Sigmoid colon (tissue), 7 donors: ENCODE results near the gene MTUS2. TPM values are rescaled to one million over a fixed set of nuclear protein-coding genes. Genes with fewer than 3 reads are reported as not detected.

Experiments
- DNase-seq: peaks from one replicate; pipeline ENCODE4 v3.0.0-alpha.2; 2019
- H3K27ac ChIP-seq, 4 donors: fragments of 200-600 bp; sonication (generic); one replicate each; pipeline ENCODE4 v1.5.1; 2016 to 2019; ENCODE audit warnings: mild to moderate bottlenecking in 1 of 4
- H3K27me3 ChIP-seq, 3 donors: fragments of 200-600 bp; sonication (generic); one replicate each; pipeline ENCODE4 v1.5.1; 2019; ENCODE audit warnings: mild to moderate bottlenecking in 1 of 3
- H3K36me3 ChIP-seq, 4 donors: fragments of 200-600 bp; sonication (generic); one replicate each; pipeline ENCODE4 v1.5.1; 2016 to 2019
- H3K4me1 ChIP-seq, 4 donors: fragments of 200-600 bp; sonication (generic); one replicate each; pipeline ENCODE4 v1.5.1; 2017 to 2019
- H3K4me3 ChIP-seq, 4 donors: fragments of 200-600 bp; sonication (generic); one replicate each; pipeline ENCODE4 v1.5.1; 2017 to 2019; ENCODE audit warnings: mild to moderate bottlenecking in 2 of 4, moderate library complexity in 1 of 4
- H3K9me3 ChIP-seq, 4 donors: fragments of 200-600 bp in 3 of 4; sonication (generic) in 3 of 4; one replicate each; pipeline versions ENCODE4 v1.5.1 to v1.6.1; 2013 to 2019
- CTCF ChIP-seq, 4 experiments: fragments of 450-650 bp in 3 of 4; fragments of 200-600 bp in 1 of 4; IDR thresholded peaks; one replicate each; pipeline ENCODE4 v1.5.1; 2016 to 2019; ENCODE audit warnings: antibody characterized with exemption in 4 of 4, mild to moderate bottlenecking in 3 of 4, moderate library complexity in 2 of 4
- EP300 ChIP-seq, 4 donors: sonication (generic); formaldehyde crosslinking; IDR thresholded peaks; one replicate each; pipeline ENCODE4 v1.6.1; 2017; ENCODE audit warnings: antibody characterized with exemption in 4 of 4
- POLR2A ChIP-seq, 2 donors: fragments of 450-650 bp; IDR thresholded peaks; one replicate each; pipeline ENCODE4 v1.6.1; 2016; ENCODE audit warnings: antibody characterized with exemption in 2 of 2, mild to moderate bottlenecking in 2 of 2, moderate library complexity in 2 of 2
- POLR2AphosphoS5 ChIP-seq, 4 donors: sonication (generic); formaldehyde crosslinking; IDR thresholded peaks; one replicate each; pipeline ENCODE4 v1.6.1; 2017; ENCODE audit warnings: antibody characterized with exemption in 4 of 4
- WGBS, 2 donors: extraction: QIAGEN DNeasy Blood & Tissue Kit; methylation state at CpG; one replicate each; pipeline ENCODE4 v1.1.7; 2013; 5-methylcytosine and 5-hydroxymethylcytosine counted together
- intact Hi-C: fragments of 100-400 bp; cut with DNase I; formaldehyde crosslinking; loops from one replicate; pipeline ENCODE4 v1.15.1; 2023
- polyA plus RNA-seq, 3 donors: library from polyadenylated mRNA; stranded (reverse); fragments of 200-250 nt; gene quantifications; one replicate each; pipeline ENCODE4 v1.2.3, GENCODE V29; 2013
- total RNA-seq, 4 donors: library from RNA; depleted of rRNA; stranded (reverse); fragments of >200 nt; gene quantifications; one replicate each; pipeline ENCODE4 v1.1.0, GENCODE V29; 2016
- donor health status: healthy with polysubstance abuse.
- donor health status: Bipolar disorder and iron deficiency.
- donor health status: healthy.

MTUS2 gene
- total and polyA plus RNA-seq, 7 donors: 0.23 to 2.2 (median 0.85) TPM; not detected in 1

GRCh38 chr13:29453617-29454011, 633.5 kb downstream of the MTUS2 start:
- H3K27me3 ChIP-seq: no peaks in the 10 kb centered on the region
- DNase-seq: no peak
- intact Hi-C loops: no loop called here
- TF ChIP-seq EP300 (IDR thresholded peaks at IDR 0.05) (no peak), CTCF (IDR thresholded peaks at IDR 0.05) (no peak), POLR2AphosphoS5 (IDR thresholded peaks at IDR 0.05) (no peak), POLR2A (IDR thresholded peaks at IDR 0.05) (no peak)
- H3K4me1 ChIP-seq: peaks cover 0 to 27% (median 10%) of the 10 kb centered on the region in 4 donors
- 80 to 83% methylated on average over 1 of the region's 1 CpG for WGBS, 2 donors
- H3K4me3 ChIP-seq: no peak overlapping the region
- H3K9me3 ChIP-seq: no peaks in the 10 kb centered on the region
- no peaks in the 10 kb centered on the region for H3K36me3 ChIP-seq
- H3K27ac ChIP-seq: no peak overlapping the region

- Histone ChIP-seq H3K4me3 (no peak overlapping the region), H3K4me1 (peaks cover 0 to 27% (median 10%) of the 10 kb centered on the region in 4 donors), H3K36me3 (no peaks in the 10 kb centered on the region), H3K9me3 (no peaks in the 10 kb centered on the region), H3K27ac (no peak overlapping the region), H3K27me3 (no peaks in the 10 kb centered on the region)
- WGBS, 2 donors: 74 to 80% methylated on average over 6 of the region's 6 CpGs
- intact Hi-C loops: no loop called here
- TF ChIP-seq POLR2A (IDR thresholded peaks at IDR 0.05): no peak
- TF ChIP-seq EP300 (IDR thresholded peaks at IDR 0.05): no peak
- no peak for TF ChIP-seq CTCF (IDR thresholded peaks at IDR 0.05)
- TF ChIP-seq POLR2AphosphoS5 (IDR thresholded peaks at IDR 0.05): no peak
- no peak for DNase-seq
These were observed 634.9 kb downstream of the MTUS2 start for GRCh38 chr13:29454931-29455481.

- no peaks in the 10 kb centered on the region for H3K27me3 ChIP-seq
- peaks cover 0 to 27% (median 10%) of the 10 kb centered on the region in 4 donors for H3K4me1 ChIP-seq
- TF ChIP-seq EP300 (IDR thresholded peaks at IDR 0.05) (no peak), POLR2AphosphoS5 (IDR thresholded peaks at IDR 0.05) (no peak), CTCF (IDR thresholded peaks at IDR 0.05) (no peak), POLR2A (IDR thresholded peaks at IDR 0.05) (no peak)
- WGBS, 2 donors: 83 to 89% methylated on average over 1 of the region's 1 CpG
- H3K4me3 ChIP-seq: no peak overlapping the region
- H3K27ac ChIP-seq: no peak overlapping the region
- no peak for DNase-seq
- H3K9me3 ChIP-seq: no peaks in the 10 kb centered on the region
- no peaks in the 10 kb centered on the region for H3K36me3 ChIP-seq
- intact Hi-C loops: no loop called here
These were observed 636.3 kb downstream of the MTUS2 start for GRCh38 chr13:29456419-29456818.

GRCh38 chr13:29457299-29457698, 637.2 kb downstream of the MTUS2 start:
- TF ChIP-seq EP300 (IDR thresholded peaks at IDR 0.05) (no peak), POLR2AphosphoS5 (IDR thresholded peaks at IDR 0.05) (no peak), CTCF (IDR thresholded peaks at IDR 0.05) (no peak), POLR2A (IDR thresholded peaks at IDR 0.05) (no peak)
- no peaks in the 10 kb centered on the region for H3K36me3 ChIP-seq
- no peaks in the 10 kb centered on the region for H3K27me3 ChIP-seq
- DNase-seq: no peak
- no peaks in the 10 kb centered on the region for H3K9me3 ChIP-seq
- peaks cover 0 to 27% (median 10%) of the 10 kb centered on the region in 4 donors for H3K4me1 ChIP-seq
- intact Hi-C loops: no loop called here
- H3K27ac ChIP-seq: no peak overlapping the region
- no peak overlapping the region for H3K4me3 ChIP-seq

GRCh38 chr13:29458419-29458818, 638.3 kb downstream of the MTUS2 start:
- Histone ChIP-seq H3K27ac (no peak overlapping the region), H3K4me3 (no peak overlapping the region), H3K27me3 (no peaks in the 10 kb centered on the region), H3K36me3 (no peaks in the 10 kb centered on the region), H3K9me3 (no peaks in the 10 kb centered on the region), H3K4me1 (peaks cover 0 to 21% (median 4%) of the 10 kb centered on the region in 4 donors)
- 94 to 98% methylated on average over 1 of the region's 1 CpG for WGBS, 2 donors
- no peak for DNase-seq
- TF ChIP-seq CTCF (IDR thresholded peaks at IDR 0.05) (no peak), EP300 (IDR thresholded peaks at IDR 0.05) (no peak), POLR2AphosphoS5 (IDR thresholded peaks at IDR 0.05) (no peak), POLR2A (IDR thresholded peaks at IDR 0.05) (no peak)
- intact Hi-C loops: no loop called here
